IMR-90 (cell line): ENCODE data around the gene HPS4. TPM values are rescaled to one million over a fixed set of nuclear protein-coding genes. Genes with fewer than 3 reads are reported as not detected.

Source experiments
- ATAC-seq: fragments of 200-7000 bp; cut with Tn5 transposase; 2 replicates; pipeline ENCODE4 v1.9.1; 2020; ENCODE audit warnings: low read depth, mild to moderate bottlenecking, moderate library complexity
- BruUV-seq: library from RNA; stranded (reverse); fragments of 400-500 nt; replicated peaks from 2 replicates; lab custom pipeline; 2021; lab: Mats Ljungman, UMichigan
- CTCF ChIA-PET: fragments of 300-600 bp; formaldehyde crosslinking; extraction: SDS; loops from one replicate; lab custom pipeline; 2021; ENCODE audit warnings: antibody characterized with exemption; lab: Yijun Ruan, JAX
- POLR2A ChIA-PET: fragments of 300-600 bp; sonication (Branson Sonifier 250); formaldehyde crosslinking; loops from one replicate; lab custom pipeline; 2022; ENCODE audit warnings: antibody characterized with exemption; ENCODE audit not compliant: unreplicated experiment; lab: Charles Lee
- DNase-seq: peaks from one replicate; pipeline ENCODE4 v3.0.0; 2013
- H2AFZ ChIP-seq: replicated peaks from 2 replicates; pipeline ENCODE3; 2013; ENCODE audit warnings: low read length, mild to moderate bottlenecking; ENCODE audit not compliant: poor library complexity
- H2AK5ac ChIP-seq: 2 replicates; pipeline ENCODE4 v1.6.1; 2013; ENCODE audit warnings: low read depth, low read length, inconsistent platforms
- H2AK9ac ChIP-seq: replicated peaks from 2 replicates; pipeline ENCODE3; 2013; ENCODE audit warnings: mild to moderate bottlenecking, low read depth, low read length, moderate library complexity; ENCODE audit not compliant: poor library complexity
- H2BK120ac ChIP-seq: 2 replicates; pipeline ENCODE4 v1.6.1; 2013; ENCODE audit warnings: low read depth, low read length, inconsistent platforms
- H2BK15ac ChIP-seq: 3 replicates; pipeline ENCODE4 v1.6.1; 2013; ENCODE audit warnings: low read depth, low read length, inconsistent platforms
- H2BK20ac ChIP-seq: 2 replicates; pipeline ENCODE4 v1.6.1; 2013; ENCODE audit warnings: low read depth, mild to moderate bottlenecking, inconsistent platforms, low read length, moderate library complexity
- H2BK5ac ChIP-seq: 2 replicates; pipeline ENCODE4 v1.6.1; 2013; ENCODE audit warnings: mild to moderate bottlenecking, low read depth, low read length, inconsistent platforms; ENCODE audit not compliant: poor library complexity, severe bottlenecking
- H3K14ac ChIP-seq: replicated peaks from 2 replicates; pipeline ENCODE4 v1.6.1; 2013; ENCODE audit warnings: low read depth, low read length, inconsistent platforms
- H3K18ac ChIP-seq: 2 replicates; pipeline ENCODE4 v1.6.1; 2013; ENCODE audit warnings: low read depth, low read length, control low read depth
- H3K23ac ChIP-seq: 2 replicates; pipeline ENCODE4 v1.6.1; 2013; ENCODE audit warnings: low read depth, low read length, inconsistent platforms
- H3K27ac ChIP-seq: 2 replicates; pipeline ENCODE4 v1.5.1; 2013; ENCODE audit warnings: mild to moderate bottlenecking, control low read depth, low read length; ENCODE audit not compliant: insufficient read depth
- H3K27me3 ChIP-seq: 2 replicates; pipeline ENCODE4 v1.6.1; 2013; ENCODE audit warnings: low read length; ENCODE audit not compliant: control insufficient read depth, insufficient read depth
- H3K36me3 ChIP-seq: 2 replicates; pipeline ENCODE4 v1.6.1; 2013; ENCODE audit warnings: low read length, mixed read lengths; ENCODE audit not compliant: control insufficient read depth, insufficient read depth
- H3K4ac ChIP-seq: 2 replicates; pipeline ENCODE4 v1.6.1; 2013; ENCODE audit warnings: low read depth, low read length, inconsistent platforms
- H3K4me1 ChIP-seq: 2 replicates; pipeline ENCODE4 v1.6.1; 2013; ENCODE audit warnings: low read length, mixed read lengths; ENCODE audit not compliant: control insufficient read depth, insufficient read depth
- H3K4me2 ChIP-seq: 2 replicates; pipeline ENCODE4 v1.6.1; 2013; ENCODE audit warnings: low read depth, mild to moderate bottlenecking, control low read depth, low read length, moderate library complexity
- H3K4me3 ChIP-seq: 2 replicates; pipeline ENCODE4 v1.5.1; 2013; ENCODE audit warnings: low read depth, mild to moderate bottlenecking, control low read depth, low read length, moderate library complexity; ENCODE audit not compliant: insufficient read depth
- H3K56ac ChIP-seq: 2 replicates; pipeline ENCODE4 v1.6.1; 2013; ENCODE audit warnings: low read length, inconsistent platforms; ENCODE audit not compliant: insufficient read depth; ENCODE audit errors: extremely low read depth
- H3K79me1 ChIP-seq, 2 experiments: 2 replicates each; pipeline ENCODE4 v1.6.1; 2013; ENCODE audit warnings: low read length in 2 of 2, inconsistent platforms in 1 of 2, low read depth in 1 of 2
- H3K9ac ChIP-seq: 2 replicates; pipeline ENCODE4 v1.6.1; 2013; ENCODE audit warnings: low read depth, low read length, control low read depth
- H3K9me1 ChIP-seq: 2 replicates; pipeline ENCODE4 v1.6.1; 2013; ENCODE audit warnings: low read length, inconsistent platforms; ENCODE audit not compliant: insufficient read depth
- H3K9me3 ChIP-seq: 2 replicates; pipeline ENCODE4 v1.6.1; 2013; ENCODE audit warnings: low read length; ENCODE audit not compliant: control insufficient read depth, insufficient read depth
- H4K20me1 ChIP-seq: 2 replicates; pipeline ENCODE4 v1.6.1; 2013; ENCODE audit warnings: low read length, inconsistent platforms; ENCODE audit not compliant: insufficient read depth
- H4K5ac ChIP-seq: 2 replicates; pipeline ENCODE4 v1.6.1; 2013; ENCODE audit warnings: mild to moderate bottlenecking, low read depth, low read length, control low read depth
- H4K8ac ChIP-seq, 2 experiments: 2 replicates each; pipeline ENCODE4 v1.6.1; 2013; ENCODE audit warnings: low read depth in 2 of 2, low read length in 2 of 2, control low read depth in 1 of 2, inconsistent platforms in 1 of 2
- H4K91ac ChIP-seq: 2 replicates; pipeline ENCODE4 v1.6.1; 2013; ENCODE audit warnings: low read depth, low read length, inconsistent platforms; ENCODE audit not compliant: insufficient read depth
- CEBPB ChIP-seq: IDR thresholded peaks from 2 replicates; pipeline ENCODE4 v1.6.1; 2012; ENCODE audit warnings: low read depth, low read length, improper control_type of control experiment
- USF2 ChIP-seq: fragments of 150-350 bp; IDR thresholded peaks from 2 replicates; pipeline ENCODE4 v1.6.1; 2017; ENCODE audit warnings: mild to moderate bottlenecking, antibody characterized with exemption, low read length, low read depth
- whole genome bisulfite sequencing, 2 experiments: methylation state at CpG; one replicate each; pipeline versions ENCODE4 v1.1.5 to v1.1.7; 2013; ENCODE audit warnings: missing lambda C conversion rate in 2 of 2; ENCODE audit not compliant: insufficient read length in 1 of 2; ENCODE audit errors: extremely low coverage in 2 of 2; 5-methylcytosine and 5-hydroxymethylcytosine counted together
- dilution Hi-C: fragments of 300-500 bp; cut with HindIII; formaldehyde crosslinking; loops from one replicate; pipeline ENCODE4 v1.14.3; 2018; ENCODE audit warnings: low sequenced_read_pairs; ENCODE audit not compliant: unreplicated experiment
- in situ Hi-C: fragments of 300-500 bp; cut with MboI; formaldehyde crosslinking; loops from 3 replicates; pipeline ENCODE4 v1.14.3; 2019; ENCODE audit warnings: low sequenced_read_pairs, inconsistent platforms, mixed read lengths
- intact Hi-C: fragments of 100-400 bp; cut with micrococcal nuclease; formaldehyde crosslinking; loops from 2 replicates; pipeline ENCODE4 v1.10.0; 2022
- polyA plus RNA-seq, 3 experiments: library from polyadenylated mRNA; depleted of rRNA; stranded (reverse); fragments of >200 nt; gene quantifications; 2 replicates each; pipeline ENCODE4 v1.2.3, GENCODE V29; 2012; ENCODE audit warnings: low replicate concordance in 1 of 3
- total RNA-seq: library from RNA; depleted of rRNA; stranded (reverse); fragments of >200 nt; gene quantifications from 2 replicates; pipeline ENCODE4 v1.2.3, GENCODE V29; 2012

HPS4 gene
- total and polyA plus RNA-seq, 2 of the 4 experiments (the other 2 are of a cell fraction): 15.8 to 19.0 TPM

- Histone ChIP-seq H3K27ac (no peak overlapping the region), H4K91ac (no peak overlapping the region), H3K18ac (no peak overlapping the region), H2AFZ (no peak overlapping the region), H4K20me1 (no peaks in the 10 kb centered on the region), H3K27me3 (no peaks in the 10 kb centered on the region), H3K4ac (no peak overlapping the region), H3K4me1 (peaks cover 12% of the 10 kb centered on the region), H3K56ac (no peak overlapping the region), H3K14ac (no peak overlapping the region), H3K4me2 (no peak overlapping the region), H3K36me3 (peaks cover 12% of the 10 kb centered on the region), H3K9ac (no peak overlapping the region), H3K9me1 (peaks cover 3% of the 10 kb centered on the region; the same call in 1 of the 2 replicates), H3K9me3 (no peaks in the 10 kb centered on the region), H2BK5ac (no peak overlapping the region), H2AK5ac (no peak overlapping the region), H2AK9ac (no peak overlapping the region), H2BK20ac (no peak overlapping the region), H3K79me1 (peaks cover 31 to 64% of the 10 kb centered on the region in 2 experiments), H2BK120ac (no peak overlapping the region), H4K5ac (no peak overlapping the region), H3K4me3 (no peak overlapping the region), H2BK15ac (no peak overlapping the region), H3K23ac (no peak overlapping the region), H4K8ac (no peak overlapping the region)
- TF ChIP-seq CEBPB (peak; percentile 73), USF2 (no peak)
- ChIA-PET CTCF (no interaction called here), POLR2A (no interaction called here)
- no peak for ATAC-seq
- in situ Hi-C loops: no loop called here
- BruUV-seq: no TSS peak
- dilution Hi-C loops: no loop called here
- WGBS, 2 experiments: 80% methylated on average over 1 of the region's 12 CpGs; no CpG with 5 or more reads in 1 of the 2 experiments
- DNase-seq: no peak
- intact Hi-C loops: no loop called here
These were observed 3.6 kb downstream of the HPS4 start for GRCh38 chr22:26479792-26480610.
